ENCODE measurements around the gene LILRB3. TPM values are rescaled to one million over a fixed set of nuclear protein-coding genes. Genes with fewer than 3 reads are reported as not detected.
"Not testable (repeated sequence)": the region's sequence is repeated elsewhere in the genome, so short reads cannot be mapped to it uniquely, and the experiment has no call there.

LILRB3 gene
- total and polyA plus RNA-seq, 3 experiments from 2014 or later: 0.48 to 1.2 (median 0.49) TPM

GRCh38 chr19:54171736-54172431 lies 50.9 kb downstream of the LILRB3 start:
- H3K4me3 ChIP-seq (ENCODE audit: low read length); H3K4me1 Mint-ChIP-seq; H3K4me3 Mint-ChIP-seq; H3K27me3 ChIP-seq (ENCODE audit: insufficient read depth, low read length, poor library complexity, severe bottlenecking); H3K4me1 ChIP-seq (ENCODE audit: insufficient read depth, low read length); H3K27ac ChIP-seq (ENCODE audit: low read depth, low read length); H3K9me3 ChIP-seq (ENCODE audit: low read length); POLR2A ChIA-PET; H3K27me3 Mint-ChIP-seq; DNase-seq; H3K36me3 ChIP-seq (ENCODE audit: insufficient read depth, low read length); H3K27ac Mint-ChIP-seq; H3K9me3 Mint-ChIP-seq; H3K36me3 Mint-ChIP-seq; CTCF ChIA-PET: not testable (repeated sequence)

- ChIA-PET POLR2A (interaction anchor here (0.7 kb wide), 2 partner anchors 27 to 1430 kb away, joined by 3 to 4 read pairs; partner anchors contain the start of gene FIZ1), CTCF (interaction anchor here (0.9 to 1.7 kb wide), 3 partner anchors 19 to 96 kb away, joined by 3 to 6 read pairs (median 3); no protein-coding TSS in a partner anchor)
- Histone ChIP-seq H3K9me3 (ENCODE audit: low read length) (no peaks in the 10 kb centered on the region), H3K4me1 (ENCODE audit: insufficient read depth, low read length) (peaks cover 4% of the 10 kb centered on the region), H3K4me3 (ENCODE audit: low read length) (no peak overlapping the region), H3K27me3 (ENCODE audit: insufficient read depth, low read length, poor library complexity, severe bottlenecking) (no peaks in the 10 kb centered on the region), H3K27ac (ENCODE audit: low read depth, low read length) (no peak overlapping the region), H3K36me3 (ENCODE audit: insufficient read depth, low read length) (no peaks in the 10 kb centered on the region)
- no peak overlapping the region for H3K4me3 Mint-ChIP-seq
- DNase-seq: no peak
- H3K4me1 Mint-ChIP-seq: peaks cover 6 to 13% (median 8%) of the 10 kb centered on the region in 3 donors
- peaks cover 0 to 3% of the 10 kb centered on the region in 2 donors for H3K27me3 Mint-ChIP-seq
- no peak overlapping the region for H3K27ac Mint-ChIP-seq
- no peaks in the 10 kb centered on the region for H3K36me3 Mint-ChIP-seq
- no peaks in the 10 kb centered on the region for H3K9me3 Mint-ChIP-seq
Measured at GRCh38 chr19:54169149-54169740, 53.6 kb downstream of the LILRB3 start.

- Histone ChIP-seq H3K9me3 (ENCODE audit: low read length) (no peaks in the 10 kb centered on the region), H3K4me3 (ENCODE audit: low read length) (no peak overlapping the region), H3K27me3 (ENCODE audit: insufficient read depth, low read length, poor library complexity, severe bottlenecking) (no peaks in the 10 kb centered on the region), H3K36me3 (ENCODE audit: insufficient read depth, low read length) (no peaks in the 10 kb centered on the region), H3K4me1 (ENCODE audit: insufficient read depth, low read length) (peaks cover 13% of the 10 kb centered on the region), H3K27ac (ENCODE audit: low read depth, low read length) (no peak overlapping the region)
- H3K36me3 Mint-ChIP-seq: no peaks in the 10 kb centered on the region
- H3K27ac Mint-ChIP-seq: peak overlapping the region in 4 of 8 donors; percentile 24 to 71 (median 36)
- H3K27me3 Mint-ChIP-seq: peaks cover 0 to 3% of the 10 kb centered on the region in 2 donors
- H3K4me1 Mint-ChIP-seq: peaks cover 8 to 20% (median 13%) of the 10 kb centered on the region in 3 donors
- ChIA-PET POLR2A (interaction anchor here (1.6 kb wide), 1 partner anchor 22 kb away, joined by 8 read pairs; the partner anchor contains the start of gene MBOAT7), CTCF (interaction anchor here (0.7 to 1.9 kb wide), 6 partner anchors 9 to 98 kb away, joined by 3 to 9 read pairs (median 6); partner anchors contain the start of genes LENG1, MBOAT7 and TSEN34)
- peak; percentile 77 to 92 (median 90) for DNase-seq
- H3K4me3 Mint-ChIP-seq: peak overlapping the region in 1 of 7 donors; percentile 20
- H3K9me3 Mint-ChIP-seq: no peaks in the 10 kb centered on the region
Measured at GRCh38 chr19:54168174-54168917, 54.5 kb downstream of the LILRB3 start.

Other genes with a start within 250 kb of the LILRB3 start
- not detected for gene CACNG6, start 231.4 kb downstream of the LILRB3 start, total RNA-seq
- gene CACNG6, start 231.4 kb downstream of the LILRB3 start, polyA plus RNA-seq: not detected
- gene VSTM1, start 159.1 kb downstream of the LILRB3 start, total RNA-seq: not detected
- gene VSTM1, start 159.1 kb downstream of the LILRB3 start, polyA plus RNA-seq: not detected
- gene TARM1, start 141.6 kb downstream of the LILRB3 start, total RNA-seq: not detected
- gene TARM1, start 141.6 kb downstream of the LILRB3 start, polyA plus RNA-seq: not detected
- gene OSCAR, start 122.2 kb downstream of the LILRB3 start, total RNA-seq: under 1 TPM; 0.22 to 0.35 TPM
- 0.17 TPM for gene OSCAR, start 122.2 kb downstream of the LILRB3 start, polyA plus RNA-seq
- gene NDUFA3, start 120.2 kb downstream of the LILRB3 start, total RNA-seq: 100 to 1,000 TPM; 117 to 124 TPM
- gene NDUFA3, start 120.2 kb downstream of the LILRB3 start, polyA plus RNA-seq: 506 TPM
- 10 to 100 TPM; 32.9 to 33.1 TPM for gene TFPT, start 107.3 kb downstream of the LILRB3 start, total RNA-seq
- gene TFPT, start 107.3 kb downstream of the LILRB3 start, polyA plus RNA-seq: 25.0 TPM
- 100 to 1,000 TPM; 123 to 132 TPM for gene PRPF31, start 107.3 kb downstream of the LILRB3 start, total RNA-seq
- 88.9 TPM for gene PRPF31, start 107.3 kb downstream of the LILRB3 start, polyA plus RNA-seq
- gene CNOT3, start 85.2 kb downstream of the LILRB3 start, total RNA-seq: 10 to 100 TPM; 75.1 to 81.7 TPM
- gene CNOT3, start 85.2 kb downstream of the LILRB3 start, polyA plus RNA-seq: 14.8 TPM
- gene LENG1, start 63.3 kb downstream of the LILRB3 start, total RNA-seq: 1 to 10 TPM; 4.8 to 6.8 TPM
- gene LENG1, start 63.3 kb downstream of the LILRB3 start, polyA plus RNA-seq: 14.1 TPM
- under 1 TPM in 1 of 2 experiments, not detected in 1; 0.18 TPM for gene TMC4, start 49.8 kb downstream of the LILRB3 start, total RNA-seq
- 0.38 TPM for gene TMC4, start 49.8 kb downstream of the LILRB3 start, polyA plus RNA-seq
- 100 to 1,000 TPM in 1 of 2 experiments, 10 to 100 TPM in 1; 98.7 to 114 TPM for gene MBOAT7, start 33.4 kb downstream of the LILRB3 start, total RNA-seq
- gene MBOAT7, start 33.4 kb downstream of the LILRB3 start, polyA plus RNA-seq: 21.9 TPM
- gene TSEN34, start 31.7 kb downstream of the LILRB3 start, total RNA-seq: 10 to 100 TPM; 22.4 to 24.6 TPM
- gene TSEN34, start 31.7 kb downstream of the LILRB3 start, polyA plus RNA-seq: 38.2 TPM
- 1,000 to 10,000 TPM; 1,621 to 1,723 TPM for gene RPS9, start 22.1 kb downstream of the LILRB3 start, total RNA-seq
- gene RPS9, start 22.1 kb downstream of the LILRB3 start, polyA plus RNA-seq: 824 TPM
- gene LILRA6, start 19.8 kb upstream of the LILRB3 start, total RNA-seq: under 1 TPM; 0.37 to 0.42 TPM
- gene LILRA6, start 19.8 kb upstream of the LILRB3 start, polyA plus RNA-seq: 0.45 TPM
- gene LILRB5, start 34.3 kb upstream of the LILRB3 start, total RNA-seq: under 1 TPM; 0.42 to 0.44 TPM
- gene LILRB5, start 34.3 kb upstream of the LILRB3 start, polyA plus RNA-seq: not detected
- under 1 TPM; 0.24 to 0.42 TPM for gene LILRB2, start 58.1 kb upstream of the LILRB3 start, total RNA-seq
- gene LILRB2, start 58.1 kb upstream of the LILRB3 start, polyA plus RNA-seq: not detected
- gene LILRA5, start 90.2 kb upstream of the LILRB3 start, total RNA-seq: not detected
- gene LILRA5, start 90.2 kb upstream of the LILRB3 start, polyA plus RNA-seq: not detected
- not detected for gene LILRA4, start 116.2 kb upstream of the LILRB3 start, total RNA-seq
- gene LILRA4, start 116.2 kb upstream of the LILRB3 start, polyA plus RNA-seq: not detected
- gene LAIR1, start 141.9 kb upstream of the LILRB3 start, total RNA-seq: 10 to 100 TPM; 12.9 to 13.1 TPM
- gene LAIR1, start 141.9 kb upstream of the LILRB3 start, polyA plus RNA-seq: 110 TPM
- gene TTYH1, start 192.5 kb upstream of the LILRB3 start, total RNA-seq: under 1 TPM in 1 of 2 experiments, not detected in 1; 0.66 TPM
- gene TTYH1, start 192.5 kb upstream of the LILRB3 start, polyA plus RNA-seq: not detected
- 100 to 1,000 TPM; 132 to 144 TPM for gene LENG8, start 226.2 kb upstream of the LILRB3 start, total RNA-seq
- 8.0 TPM for gene LENG8, start 226.2 kb upstream of the LILRB3 start, polyA plus RNA-seq
- 1 to 10 TPM; 3.8 to 4.4 TPM for gene LENG9, start 240.8 kb upstream of the LILRB3 start, total RNA-seq
- gene LENG9, start 240.8 kb upstream of the LILRB3 start, polyA plus RNA-seq: 0.23 TPM

All from CD8-positive, alpha-beta memory T cell (primary cell).